ENCODE results near the gene TNFRSF1B. TPM values are rescaled to one million over a fixed set of nuclear protein-coding genes. Genes with fewer than 3 reads are reported as not detected.

TNFRSF1B gene
- total RNA-seq, 4 donors from 2014 or later, result 4.4 to 20.4 (median 9.0) TPM

GRCh38 chr1:12147201-12147701 is 19.5 kb upstream of the TNFRSF1B start:
- WGBS, 2 donors, result 72 to 79% methylated on average over 4 to 8 of the region's 8 CpGs
- intact Hi-C loops (cut with DNase I), result no loop called here
- peaks cover 38 to 69% of the 10 kb centered on the region in 2 donors for H3K4me1 ChIP-seq

GRCh38 chr1:12148160-12148957 is 18.4 kb upstream of the TNFRSF1B start:
- no peak for DNase-seq
- no peak for TF ChIP-seq CTCF (IDR thresholded peaks at IDR 0.05)
- TF ChIP-seq POLR2A (IDR thresholded peaks at IDR 0.05), result no peak
- no peak overlapping the region for H3K4me3 ChIP-seq (replicated peaks in 1 of 3)
- no peaks in the 10 kb centered on the region for H3K27me3 ChIP-seq
- intact Hi-C loops (cut with DNase I), result no loop called here
- WGBS, 2 donors, result 81 to 82% methylated on average over 8 of the region's 8 CpGs
- no peaks in the 10 kb centered on the region for H3K9me3 ChIP-seq
- H3K4me1 ChIP-seq, result peaks cover 38 to 67% of the 10 kb centered on the region in 2 donors
- peak overlapping the region; percentile 22 to 81 (median 65) for H3K27ac ChIP-seq
- no peaks in the 10 kb centered on the region for H3K36me3 ChIP-seq

More at GRCh38 chr1:12147201-12147701, 19.5 kb upstream of the TNFRSF1B start:
- no peak for TF ChIP-seq POLR2A (IDR thresholded peaks at IDR 0.05)
- TF ChIP-seq CTCF (IDR thresholded peaks at IDR 0.05), result no peak
- Histone ChIP-seq H3K36me3 (no peaks in the 10 kb centered on the region), H3K9me3 (no peaks in the 10 kb centered on the region), H3K4me3 (replicated peaks in 1 of 3) (no peak overlapping the region), H3K27me3 (no peaks in the 10 kb centered on the region), H3K27ac (peak overlapping the region in 2 of 3 donors; percentile 65 to 81)
- DNase-seq, result no peak

- WGBS, 2 donors, result 65 to 67% methylated on average over 5 of the region's 5 CpGs
- TF ChIP-seq CTCF (IDR thresholded peaks at IDR 0.05), result no peak
- no peak for TF ChIP-seq POLR2A (IDR thresholded peaks at IDR 0.05)
- no peak for DNase-seq
- peaks cover 33 to 62% of the 10 kb centered on the region in 2 donors for H3K4me1 ChIP-seq
- peak overlapping the region in 2 of 3 donors; percentile 65 to 81 for H3K27ac ChIP-seq
- H3K36me3 ChIP-seq, result no peaks in the 10 kb centered on the region
- intact Hi-C loops (cut with DNase I), result no loop called here
- no peaks in the 10 kb centered on the region for H3K27me3 ChIP-seq
- H3K4me3 ChIP-seq (replicated peaks in 1 of 3), result no peak overlapping the region
- no peaks in the 10 kb centered on the region for H3K9me3 ChIP-seq
Measured at GRCh38 chr1:12148958-12149790, 17.6 kb upstream of the TNFRSF1B start.

GRCh38 chr1:12149791-12150175 is 17.0 kb upstream of the TNFRSF1B start:
- H3K36me3 ChIP-seq, result no peaks in the 10 kb centered on the region
- peaks cover 30 to 56% of the 10 kb centered on the region in 2 donors for H3K4me1 ChIP-seq
- no peaks in the 10 kb centered on the region for H3K27me3 ChIP-seq
- TF ChIP-seq CTCF (IDR thresholded peaks at IDR 0.05) (no peak), POLR2A (IDR thresholded peaks at IDR 0.05) (no peak)
- no peak for DNase-seq
- peak overlapping the region in 2 of 3 donors; percentile 52 to 81 for H3K27ac ChIP-seq
- WGBS, 2 donors, result 83 to 96% methylated on average over 6 of the region's 6 CpGs
- no peak overlapping the region for H3K4me3 ChIP-seq (replicated peaks in 1 of 3)
- intact Hi-C loops (cut with DNase I), result no loop called here
- H3K9me3 ChIP-seq, result no peaks in the 10 kb centered on the region
